ENCODE results near the gene DPP6.
A peak's percentile ranks its signal among the peaks of the same experiment; 100 is the strongest.
"Not testable (repeated sequence)": the region's sequence is repeated elsewhere in the genome, so short reads cannot be mapped to it uniquely, and the experiment has no call there.

Gene DPP6

DNA sequence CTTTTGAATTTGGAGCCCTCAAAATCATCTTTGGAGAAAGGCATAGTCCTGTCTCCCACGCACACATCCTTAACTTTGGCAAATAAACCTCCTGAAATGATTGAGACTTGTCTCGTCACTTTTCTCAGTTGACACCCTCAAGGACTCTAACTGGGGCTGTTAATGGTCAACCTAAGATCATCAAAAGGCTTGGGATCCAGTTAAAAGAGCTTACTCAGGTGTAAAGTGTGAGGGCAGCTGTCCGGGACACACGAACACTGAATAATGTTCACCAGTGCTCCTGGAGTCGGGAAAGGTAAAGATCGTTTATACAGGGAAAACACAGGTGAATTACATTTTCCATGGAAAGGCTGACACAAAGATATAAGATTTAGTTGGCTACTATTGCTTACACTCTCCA lies 866.1 kb downstream of the DPP6 start:
- no peak for DNase-seq

- no peak for DNase-seq
Observed at GRCh38 chr7:154918741-154919140, 866.5 kb downstream of the DPP6 start.

GRCh38 chr7:154919344-154920225 lies 867.4 kb downstream of the DPP6 start:
- DNase-seq, result no peak

- DNase-seq, result not testable (repeated sequence)
Observed at GRCh38 chr7:154922472-154922871, 870.3 kb downstream of the DPP6 start.

- DNase-seq, result peak in 38 of 56 donors; percentile 18 to 89 (median 56)
Observed at GRCh38 chr7:154927624-154928125, 875.5 kb downstream of the DPP6 start.

DNA sequence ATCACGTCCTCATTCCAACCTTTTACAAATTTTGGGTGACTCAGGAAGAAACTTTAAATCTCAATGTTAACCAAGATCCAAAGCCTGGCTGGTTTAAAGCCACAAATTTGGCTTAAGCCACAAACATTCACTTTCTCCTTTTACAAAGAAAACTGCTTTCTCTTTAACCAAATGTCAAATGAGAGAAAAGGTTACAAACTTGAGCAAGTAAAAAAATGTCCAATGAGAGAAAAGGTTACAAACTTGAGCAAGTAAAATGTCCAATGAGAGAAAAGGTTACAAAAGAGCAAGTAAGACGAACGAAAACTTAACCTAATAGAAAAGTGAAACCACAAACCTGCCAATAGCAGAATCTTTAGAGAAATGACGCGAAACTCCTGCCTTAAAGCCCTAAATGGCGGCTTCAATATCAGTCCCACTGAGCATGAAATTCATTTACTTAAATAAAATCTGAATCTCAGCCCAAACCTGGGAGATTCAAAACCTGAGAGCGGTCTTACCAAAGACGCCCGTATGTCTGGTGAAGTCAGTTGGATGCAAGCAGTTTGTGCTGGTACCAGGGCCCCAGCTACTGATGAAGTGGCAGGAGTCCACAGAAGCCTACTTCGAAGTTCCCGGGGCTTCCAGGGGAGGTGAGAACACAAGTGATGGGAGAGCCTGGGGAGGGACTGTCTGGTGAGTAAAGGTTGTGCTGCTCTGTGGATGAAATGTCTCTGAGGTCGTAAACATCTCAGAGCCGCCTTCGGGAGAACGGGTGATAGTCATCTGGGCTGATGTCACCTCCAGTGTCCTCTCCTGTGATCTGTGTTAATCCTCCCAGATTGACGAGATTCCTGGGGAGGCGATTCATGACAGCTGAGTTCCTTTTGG lies 876.2 kb downstream of the DPP6 start:
- peak in 8 of 56 donors; percentile 7 to 29 (median 19) for DNase-seq

DNA sequence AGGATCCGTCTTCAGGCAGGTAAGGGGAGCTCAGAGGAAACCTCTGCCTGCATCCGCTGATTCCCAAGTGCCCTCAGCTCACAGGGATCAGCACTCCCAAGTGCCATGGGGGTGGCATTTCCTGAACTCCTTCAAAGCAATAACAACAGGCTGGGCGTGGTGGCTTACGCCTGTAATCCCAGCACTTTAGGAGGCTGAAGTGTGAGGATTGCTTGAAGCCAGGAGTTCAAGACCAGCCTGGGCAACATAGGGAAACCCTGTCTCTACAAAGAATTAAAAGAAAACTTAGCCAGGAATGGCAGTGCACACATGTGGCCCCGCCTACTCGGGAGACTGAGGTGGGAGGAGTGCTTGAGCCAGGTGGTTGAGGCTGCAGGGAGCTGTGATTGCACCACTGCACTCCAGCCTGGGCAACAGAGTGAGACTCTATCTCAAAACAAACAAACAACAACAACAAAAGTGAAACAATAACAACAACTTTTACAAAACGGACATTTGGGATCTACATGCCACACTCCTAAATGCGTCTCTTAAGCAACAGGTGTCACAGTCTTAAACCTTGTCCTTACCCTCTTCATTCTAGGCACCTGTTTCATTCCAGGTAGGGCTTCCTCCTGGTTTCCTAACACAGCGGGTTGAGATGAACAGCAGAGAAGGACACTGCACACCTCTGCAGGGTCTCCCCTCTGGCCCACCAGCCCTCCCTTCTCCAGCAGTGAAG lies 877.0 kb downstream of the DPP6 start:
- no peak for DNase-seq

DNA sequence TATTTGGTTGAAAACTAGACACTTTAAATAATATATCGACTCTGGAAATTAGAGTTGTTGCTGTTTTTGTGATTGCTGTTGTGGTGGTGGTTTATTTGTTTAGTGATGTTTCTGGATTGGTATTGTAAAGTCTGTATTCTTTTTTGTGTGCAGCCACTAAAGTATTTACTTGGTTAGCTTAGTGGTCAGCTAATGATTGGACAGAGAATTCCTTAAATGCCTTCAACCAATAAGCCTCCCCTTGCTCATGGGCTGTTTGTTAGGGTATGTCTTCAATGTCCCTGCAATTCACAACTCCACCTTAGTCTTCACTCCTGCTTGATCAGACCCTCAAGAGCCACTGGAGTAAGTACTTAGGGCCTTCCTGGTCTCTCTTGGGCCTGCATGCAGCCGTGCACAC lies 879.7 kb downstream of the DPP6 start:
- DNase-seq, result no peak

DNA sequence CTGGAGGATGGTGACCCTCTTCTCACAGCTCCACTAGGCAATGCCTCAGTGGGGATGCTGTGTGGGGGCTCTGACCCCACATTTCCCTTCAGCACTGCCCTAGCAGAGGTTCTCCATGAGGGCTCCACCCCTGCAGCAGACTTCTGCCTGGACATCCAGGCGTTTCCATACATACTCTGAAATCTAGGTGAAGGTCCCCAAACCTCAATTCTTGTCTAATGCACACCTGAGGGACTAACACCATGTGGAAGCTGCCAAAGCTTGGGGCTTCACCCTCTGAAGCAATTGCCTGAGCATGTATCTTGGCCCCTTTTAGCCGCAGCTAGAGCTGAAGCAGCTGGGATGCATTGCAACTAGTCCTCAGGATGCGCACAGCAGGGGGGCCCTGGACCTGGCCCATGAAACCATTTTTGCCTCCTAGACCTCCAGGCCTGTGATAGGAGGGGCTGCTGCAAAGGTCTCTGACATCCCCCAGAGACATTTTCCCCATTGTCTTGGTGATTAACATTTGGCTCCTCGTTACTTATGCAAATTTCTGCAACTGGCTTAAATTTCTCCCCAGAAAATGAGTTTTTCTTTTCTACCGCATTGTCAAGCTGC lies 882.3 kb downstream of the DPP6 start:
- not testable (repeated sequence) for DNase-seq

GRCh38 chr7:154937837-154938236 lies 885.6 kb downstream of the DPP6 start:
- no peak for DNase-seq

DNA sequence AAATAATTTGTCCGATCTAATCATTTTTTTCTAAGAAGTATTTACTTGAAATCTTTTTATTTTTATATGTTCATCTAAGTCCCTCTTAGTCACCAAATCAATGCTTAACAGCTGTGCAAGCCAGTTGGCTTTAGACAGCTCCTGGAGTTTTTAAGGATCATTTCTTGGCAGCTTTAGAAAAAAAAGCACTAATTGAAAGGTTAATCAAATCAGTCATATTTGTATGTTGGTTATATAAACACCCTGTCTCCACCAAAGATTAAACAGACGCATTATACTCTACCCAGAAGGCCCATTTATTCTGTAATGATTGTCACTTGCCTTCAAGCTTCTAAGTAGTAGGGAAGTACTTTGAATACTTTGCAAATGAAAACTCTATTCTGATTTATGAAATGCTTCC lies 890.5 kb downstream of the DPP6 start:
- DNase-seq, result no peak
